Stimulated activated naive CD8-positive, alpha-beta T cell treated with anti-CD3 and anti-CD28 coated beads, Interleukin-15, Interleukin-2, amounts not matched to agents 100 U/mL and 50 U/mL, for 24 hours (primary cell): ENCODE results near the gene IFI44L.
A peak's percentile ranks its signal among the peaks of the same experiment; 100 is the strongest.

ENCODE experiments used
- ATAC-seq: fragments of 150-1000 bp; cut with Tn5 transposase; one replicate; pipeline ENCODE4 v1.10.0; 2021
- DNase-seq: peaks from one replicate; pipeline ENCODE4 v3.0.0; 2021

The IFI44L gene

DNA sequence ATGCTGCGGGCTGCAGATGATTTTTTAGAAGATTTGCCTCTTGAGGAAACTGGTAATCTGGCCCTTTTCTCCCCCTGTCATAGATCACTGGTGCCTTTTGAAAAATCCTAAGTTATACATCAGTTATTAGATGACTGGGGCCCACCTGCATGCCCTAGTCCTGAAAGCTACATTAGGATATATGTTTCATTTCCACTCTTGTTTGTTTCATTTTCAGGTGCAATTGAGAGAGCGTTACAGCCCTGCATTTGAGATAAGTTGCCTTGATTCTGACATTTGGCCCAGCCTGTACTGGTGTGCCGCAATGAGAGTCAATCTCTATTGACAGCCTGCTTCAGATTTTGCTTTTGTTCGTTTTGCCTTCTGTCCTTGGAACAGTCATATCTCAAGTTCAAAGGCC lies 21.3 kb downstream of the IFI44L start:
- DNase-seq (no peak), ATAC-seq (no peak)

DNA sequence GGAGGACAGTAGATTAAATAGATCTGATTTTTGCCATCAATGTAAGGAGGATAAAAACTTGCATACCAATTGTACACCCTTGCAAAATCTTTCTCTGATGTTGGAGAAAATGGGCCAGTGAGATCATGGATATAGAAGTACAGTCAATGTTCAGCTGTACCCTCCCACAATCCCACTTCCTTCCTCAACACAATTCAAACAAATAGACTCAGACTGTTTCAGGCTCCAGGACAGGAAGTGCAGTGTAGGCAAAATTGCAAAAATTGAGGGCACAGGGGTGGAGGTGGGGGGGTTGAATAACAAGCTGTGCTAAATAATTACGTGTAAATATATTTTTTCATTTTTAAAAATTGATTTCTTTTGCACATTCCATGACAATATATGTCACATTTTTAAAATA lies 25.5 kb downstream of the IFI44L start:
- ATAC-seq: no peak
- no peak for DNase-seq

DNA sequence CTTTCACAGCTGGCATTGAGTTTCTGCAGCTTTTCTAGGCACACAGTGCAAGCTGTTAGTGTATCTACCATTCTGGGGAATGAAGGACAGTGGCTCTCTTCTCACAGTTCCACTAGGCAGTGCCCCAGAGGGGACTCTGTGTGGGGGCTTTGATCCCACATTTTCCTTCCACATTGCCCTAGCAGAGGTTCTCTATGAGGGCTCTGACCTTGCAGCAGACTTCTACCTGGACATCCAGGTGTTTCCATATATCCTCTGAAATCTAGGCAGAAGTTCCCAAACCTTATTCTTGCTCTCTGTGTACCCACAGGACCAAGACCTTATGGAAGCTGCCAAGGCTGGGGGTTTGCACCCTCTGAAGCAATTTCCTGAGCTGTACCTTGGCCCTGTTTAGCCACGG lies 27.0 kb downstream of the IFI44L start:
- ATAC-seq: no peak
- no peak for DNase-seq

- peak; percentile 86 for ATAC-seq
- peak; percentile 72 for DNase-seq
These were observed 29.4 kb downstream of the IFI44L start, which contains the start of gene IFI44 for GRCh38 chr1:78649628-78650027. Gene IFI44, plus strand, starts transcription at chr1:78649831. Its CDS starts 365 bp downstream, at chr1:78650196.

- ATAC-seq: no peak
- DNase-seq: no peak
These were observed 29.9 kb downstream of the IFI44L start for GRCh38 chr1:78650114-78650660.

GRCh38 chr1:78651241-78651640 lies 31.0 kb downstream of the IFI44L start:
- DNase-seq (peak; percentile 32), ATAC-seq (peak; percentile 63)

DNA sequence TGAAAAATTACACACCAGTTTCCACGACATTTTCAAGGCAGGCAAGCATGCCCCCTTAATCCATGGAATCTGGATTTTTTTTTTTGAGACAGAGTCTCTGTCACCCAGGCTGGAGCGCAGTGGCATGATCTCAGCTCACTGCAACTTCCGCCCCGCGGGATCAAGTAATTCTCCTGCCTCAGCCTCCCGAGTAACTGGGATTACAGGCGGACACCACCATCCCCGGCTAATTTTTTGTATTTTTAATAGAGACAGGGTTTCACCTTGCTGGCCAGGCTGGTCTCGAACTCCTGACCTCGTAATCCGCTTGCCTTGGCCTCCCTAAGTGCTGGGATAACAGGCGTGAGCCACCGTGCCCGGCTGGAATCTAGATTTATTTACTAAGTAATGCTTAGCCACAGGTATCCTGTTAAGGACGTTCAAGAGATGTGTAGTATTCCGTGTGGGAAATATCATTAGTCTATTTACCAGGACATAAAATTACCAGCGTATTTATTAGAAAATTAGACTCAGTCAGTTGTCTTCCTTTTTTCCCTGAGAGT lies 31.8 kb downstream of the IFI44L start:
- DNase-seq: no peak
- no peak for ATAC-seq

DNA sequence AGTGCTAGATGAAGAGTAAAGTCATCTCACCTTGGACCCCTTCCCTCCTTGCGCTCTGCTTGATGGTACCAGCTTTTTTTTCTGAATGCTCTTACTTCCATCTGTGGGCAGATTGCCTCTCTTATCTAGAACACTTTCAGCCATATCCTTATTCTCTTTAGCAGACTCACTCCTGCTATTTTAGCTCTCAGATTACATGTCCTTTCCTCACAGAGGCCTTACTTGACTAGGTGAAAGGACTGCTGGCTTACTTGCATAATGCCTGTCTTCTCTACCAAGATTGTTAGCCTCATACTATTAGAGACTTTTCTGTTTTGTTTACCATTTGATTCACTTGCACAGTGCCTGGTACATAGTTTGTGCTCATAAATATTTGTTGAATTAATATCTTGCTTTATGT lies 38.7 kb downstream of the IFI44L start:
- DNase-seq: no peak
- no peak for ATAC-seq

- no peak for DNase-seq
- ATAC-seq: no peak
These were observed 43.7 kb downstream of the IFI44L start for GRCh38 chr1:78663923-78664322.

GRCh38 chr1:78664763-78665162 lies 44.5 kb downstream of the IFI44L start:
- ATAC-seq (peak; percentile 77), DNase-seq (no peak)

DNA sequence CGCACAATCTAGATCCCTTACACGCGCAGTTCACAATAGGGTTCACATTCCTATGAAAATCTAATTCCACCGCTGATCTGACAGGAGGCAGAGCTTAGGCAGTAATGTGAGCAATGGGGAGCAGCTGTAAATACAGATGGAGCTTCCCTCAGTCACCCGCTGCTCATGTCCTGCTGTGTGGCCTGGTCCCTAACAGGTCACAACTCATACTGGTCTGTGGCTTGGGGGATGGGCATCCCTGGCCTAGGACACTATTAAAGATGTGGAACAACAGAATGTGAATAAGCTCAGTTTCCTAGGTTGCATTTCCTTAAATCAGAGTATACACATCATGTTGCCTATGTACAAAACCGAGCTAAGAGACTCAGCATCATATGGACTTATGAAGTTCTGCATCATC lies 45.6 kb downstream of the IFI44L start:
- no peak for ATAC-seq
- no peak for DNase-seq

- no peak for DNase-seq
These were observed 47.7 kb downstream of the IFI44L start for GRCh38 chr1:78667939-78668338.

GRCh38 chr1:78668427-78668826 lies 48.2 kb downstream of the IFI44L start:
- no peak for DNase-seq
- ATAC-seq: no peak

More at GRCh38 chr1:78667939-78668338, 47.7 kb downstream of the IFI44L start:
- ATAC-seq: no peak

- DNase-seq: no peak
- ATAC-seq: no peak
These were observed 52.2 kb downstream of the IFI44L start for GRCh38 chr1:78672428-78672827.

- peak; percentile 34 for ATAC-seq
- no peak for DNase-seq
These were observed 52.9 kb downstream of the IFI44L start for GRCh38 chr1:78673120-78673519.

GRCh38 chr1:78676347-78676982 lies 56.2 kb downstream of the IFI44L start:
- peak; percentile 62 for DNase-seq
- ATAC-seq: no peak

DNA sequence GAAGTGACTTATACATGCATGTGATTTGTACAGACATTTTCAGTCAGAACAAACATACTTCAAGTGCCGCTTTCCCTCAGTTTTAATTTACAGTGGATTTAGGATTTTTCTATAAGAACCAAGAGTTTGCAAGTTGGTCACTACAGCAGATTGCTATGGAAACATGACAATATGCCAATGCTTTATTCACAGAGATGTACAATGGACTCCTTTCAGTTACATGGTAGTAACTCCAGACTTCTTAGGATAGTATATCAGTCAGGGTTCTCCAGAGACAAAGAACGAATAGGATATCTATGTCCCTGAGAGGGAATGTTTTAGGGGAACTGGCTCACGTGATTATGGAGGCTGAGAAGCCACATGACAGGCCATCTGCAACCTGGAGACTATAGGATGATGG lies 56.7 kb downstream of the IFI44L start:
- ATAC-seq (no peak), DNase-seq (no peak)

GRCh38 chr1:78677788-78678187 lies 57.5 kb downstream of the IFI44L start:
- no peak for DNase-seq

GRCh38 chr1:78678324-78678723 lies 58.1 kb downstream of the IFI44L start:
- ATAC-seq (peak; percentile 55), DNase-seq (no peak)

More at GRCh38 chr1:78677788-78678187, 57.5 kb downstream of the IFI44L start:
- no peak for ATAC-seq

DNA sequence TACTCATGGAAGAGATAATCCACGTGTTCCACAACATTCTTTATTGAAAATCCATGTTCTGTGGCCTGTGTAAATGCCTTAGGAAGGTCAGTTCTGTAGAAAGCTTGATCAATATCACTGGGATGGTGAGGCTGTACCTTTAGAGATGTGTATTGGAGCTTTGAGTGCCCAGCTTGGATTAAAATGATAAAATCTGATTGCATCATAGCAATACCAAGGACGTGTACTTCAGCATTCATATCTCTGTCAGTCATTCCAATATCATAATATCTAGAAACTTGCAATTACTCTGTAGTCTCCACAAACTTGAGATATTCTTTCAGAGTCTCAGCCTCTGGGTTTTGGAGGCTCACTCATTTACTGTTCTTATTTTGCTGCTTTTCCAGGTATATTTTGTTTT lies 61.0 kb downstream of the IFI44L start:
- ATAC-seq (no peak), DNase-seq (no peak)

- no peak for DNase-seq
- ATAC-seq: no peak
These were observed 62.2 kb downstream of the IFI44L start for GRCh38 chr1:78682496-78682895.

DNA sequence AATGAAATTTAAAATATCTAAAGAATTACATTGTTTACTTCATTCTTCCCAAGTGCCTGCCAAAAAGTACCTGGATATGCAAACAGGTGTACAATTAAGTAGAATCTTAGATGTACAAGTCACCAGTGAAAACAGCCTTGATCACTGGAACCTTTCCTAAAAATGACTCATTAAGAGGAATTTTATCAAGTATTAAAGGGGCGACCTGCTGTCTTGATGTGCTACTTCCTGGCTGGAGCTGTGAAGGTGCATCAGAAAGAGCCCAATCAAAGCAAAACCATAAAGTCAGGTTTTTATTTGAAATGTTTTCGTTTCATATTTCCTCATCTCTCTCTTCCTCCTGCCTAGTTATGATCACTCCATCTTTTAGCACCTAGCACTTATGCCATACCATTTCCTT lies 62.8 kb downstream of the IFI44L start:
- DNase-seq: no peak
- no peak for ATAC-seq

DNA sequence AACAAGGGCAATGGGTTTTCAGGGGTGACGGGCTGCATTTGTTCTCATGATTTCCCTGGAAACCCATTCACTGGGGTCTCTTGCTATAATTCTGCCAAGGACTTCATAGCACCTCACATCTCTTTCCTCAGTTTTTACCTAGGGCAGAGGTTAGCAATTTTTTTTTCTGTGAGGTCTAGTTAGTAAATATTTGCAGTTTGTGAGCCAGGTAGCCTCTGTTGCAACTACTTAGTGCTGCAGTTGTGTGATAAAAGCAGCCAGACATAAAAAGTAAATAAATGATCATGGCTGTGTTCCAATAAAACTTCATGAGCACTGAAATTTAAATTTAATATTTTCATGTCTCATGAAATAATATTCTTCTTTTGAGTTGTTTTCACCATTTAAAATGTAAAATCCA lies 67.1 kb downstream of the IFI44L start:
- ATAC-seq (no peak), DNase-seq (no peak)

DNA sequence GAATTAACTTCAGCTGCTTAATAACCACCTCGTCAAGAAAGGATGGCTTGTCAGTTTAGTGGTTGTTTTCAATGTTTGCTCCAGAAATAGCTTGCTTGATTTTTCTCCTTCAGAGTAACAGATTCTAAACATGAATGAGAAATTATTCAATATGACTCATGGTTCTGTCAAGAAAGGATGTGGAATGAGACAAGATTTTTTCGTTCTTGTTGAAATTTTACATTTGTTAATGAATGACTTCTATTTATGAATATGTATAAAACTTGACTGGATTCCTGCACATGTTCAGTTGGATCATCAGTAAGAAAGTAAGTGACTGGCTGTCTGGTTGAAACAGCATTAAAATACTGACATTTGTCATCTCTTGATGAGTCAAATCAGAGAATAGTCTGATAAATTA lies 67.7 kb downstream of the IFI44L start:
- no peak for ATAC-seq
- DNase-seq: no peak
